GM18873 (cell line): ENCODE results near the gene EHBP1L1.

Experiments
- ATAC-seq: cut with Tn5 transposase; IDR thresholded peaks from one replicate; pipeline ENCODE4 v1.9.1; 2021; ENCODE audit warnings: mild to moderate bottlenecking, moderate library complexity, moderate number of reproducible peaks; ENCODE audit not compliant: unreplicated experiment, low FRiP score

EHBP1L1 gene

DNA sequence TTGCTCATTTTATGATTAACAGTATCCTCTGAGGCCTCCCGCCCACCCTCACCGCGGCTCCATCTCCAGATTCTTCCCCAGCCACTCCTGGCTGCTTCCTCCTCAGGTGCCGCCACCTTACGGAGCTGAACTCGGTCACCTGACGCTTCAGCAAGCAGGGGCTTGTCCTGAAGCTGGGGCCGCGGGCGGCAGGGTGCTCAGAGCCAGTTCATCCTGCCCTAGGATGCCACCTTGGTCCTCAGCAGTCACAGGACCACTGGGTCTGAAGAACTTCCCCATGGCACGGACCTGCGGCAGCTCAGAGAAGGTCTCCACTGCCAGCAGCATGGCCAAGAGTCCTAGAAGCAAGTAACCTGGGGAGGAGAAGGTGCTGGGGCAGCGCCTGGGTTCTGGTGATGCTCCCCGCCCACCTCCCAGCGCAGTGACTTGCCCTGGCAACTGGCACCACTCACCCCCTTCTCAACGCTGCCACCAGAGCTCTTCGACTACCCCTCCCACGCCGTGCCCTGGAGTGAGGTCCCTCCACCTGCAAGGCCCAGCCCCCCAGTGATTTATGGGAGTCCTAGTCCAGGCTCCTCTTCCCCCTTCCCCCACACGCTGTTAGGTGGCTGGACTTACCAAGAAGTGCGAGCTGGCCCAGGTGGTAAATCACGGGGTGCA, 17.1 kb downstream of the EHBP1L1 start:
- ATAC-seq, result no peak

GRCh38 chr11:65593518-65594414, 17.9 kb downstream of the EHBP1L1 start:
- ATAC-seq, result no peak

DNA sequence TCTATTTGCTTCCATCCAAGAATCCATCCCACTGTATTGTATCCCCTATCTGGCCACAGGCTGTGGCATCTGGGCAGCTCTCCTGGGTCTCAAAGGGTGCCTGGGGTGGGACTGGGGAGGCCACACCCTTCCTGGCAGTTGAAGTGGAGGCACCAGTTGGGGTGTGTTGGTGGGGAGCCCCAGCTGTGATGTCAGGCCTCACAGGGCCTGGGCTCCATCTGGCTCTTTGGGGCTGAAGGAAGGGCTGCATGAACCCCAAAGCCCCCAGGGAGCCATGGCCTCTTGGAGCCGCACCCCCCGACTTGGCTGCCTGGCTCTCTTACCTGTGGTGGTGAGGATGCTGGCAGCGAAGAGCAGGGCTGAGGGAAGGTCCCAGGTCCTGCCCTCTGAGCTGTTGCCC, 19.3 kb downstream of the EHBP1L1 start:
- ATAC-seq, result no peak

GRCh38 chr11:65595543-65596281, 19.9 kb downstream of the EHBP1L1 start, which contains the start of gene KCNK7:
Gene KCNK7, minus strand, starts transcription at chr11:65595800. Its CDS starts 28 bp downstream, at chr11:65595772.
- no peak for ATAC-seq

GRCh38 chr11:65596520-65596919, 20.7 kb downstream of the EHBP1L1 start:
- ATAC-seq, result no peak

GRCh38 chr11:65598258-65598699, 22.4 kb downstream of the EHBP1L1 start:
- ATAC-seq, result no peak

GRCh38 chr11:65599216-65599954, 23.5 kb downstream of the EHBP1L1 start:
- no peak for ATAC-seq

- ATAC-seq, result no peak
Observed at GRCh38 chr11:65599955-65600246, 24.0 kb downstream of the EHBP1L1 start.

GRCh38 chr11:65604258-65604657, 28.4 kb downstream of the EHBP1L1 start:
- ATAC-seq, result no peak

DNA sequence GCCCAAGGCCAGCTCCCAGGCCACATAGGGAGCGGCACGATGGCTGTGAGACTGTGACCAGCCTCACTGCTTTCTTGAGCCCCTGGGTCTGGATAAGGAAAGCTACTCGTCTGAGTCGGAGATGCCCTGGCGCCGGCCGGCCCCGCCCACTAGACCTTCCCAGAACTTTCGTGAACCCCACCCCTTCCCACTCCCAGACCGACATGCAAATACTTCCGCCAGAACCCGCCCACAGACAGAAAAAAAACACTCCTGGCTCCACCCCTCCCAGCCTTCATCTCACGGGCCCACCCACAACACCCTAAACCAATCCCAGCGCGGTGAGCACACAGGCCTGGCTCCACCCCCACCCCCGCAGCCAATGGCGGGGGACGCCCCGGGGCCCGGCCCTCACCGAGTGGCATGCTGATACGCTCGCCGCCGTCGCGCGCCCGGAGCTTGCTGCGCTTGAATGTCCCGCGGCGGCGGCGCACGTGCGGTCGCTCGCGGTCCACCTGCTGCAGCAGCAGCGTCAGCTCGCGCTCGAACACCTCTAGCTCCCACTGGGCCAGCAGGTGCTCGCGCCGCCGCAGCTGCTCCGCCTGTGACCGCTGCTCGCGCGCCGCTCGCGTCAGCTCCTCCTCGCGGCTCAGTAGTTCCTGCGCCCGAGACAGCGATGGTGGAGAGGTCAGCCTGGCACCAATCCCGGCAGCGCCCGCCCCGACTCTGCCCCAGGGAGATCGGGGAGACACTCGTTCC, 31.2 kb downstream of the EHBP1L1 start:
- ATAC-seq, result no peak

- ATAC-seq, result no peak
Observed at GRCh38 chr11:65607614-65608426, 32.0 kb downstream of the EHBP1L1 start.

- ATAC-seq, result no peak
Observed at GRCh38 chr11:65609229-65609628, 33.4 kb downstream of the EHBP1L1 start.

GRCh38 chr11:65609665-65610064, 33.8 kb downstream of the EHBP1L1 start:
- no peak for ATAC-seq

- ATAC-seq, result no peak
Observed at GRCh38 chr11:65610404-65610803, 34.6 kb downstream of the EHBP1L1 start.

DNA sequence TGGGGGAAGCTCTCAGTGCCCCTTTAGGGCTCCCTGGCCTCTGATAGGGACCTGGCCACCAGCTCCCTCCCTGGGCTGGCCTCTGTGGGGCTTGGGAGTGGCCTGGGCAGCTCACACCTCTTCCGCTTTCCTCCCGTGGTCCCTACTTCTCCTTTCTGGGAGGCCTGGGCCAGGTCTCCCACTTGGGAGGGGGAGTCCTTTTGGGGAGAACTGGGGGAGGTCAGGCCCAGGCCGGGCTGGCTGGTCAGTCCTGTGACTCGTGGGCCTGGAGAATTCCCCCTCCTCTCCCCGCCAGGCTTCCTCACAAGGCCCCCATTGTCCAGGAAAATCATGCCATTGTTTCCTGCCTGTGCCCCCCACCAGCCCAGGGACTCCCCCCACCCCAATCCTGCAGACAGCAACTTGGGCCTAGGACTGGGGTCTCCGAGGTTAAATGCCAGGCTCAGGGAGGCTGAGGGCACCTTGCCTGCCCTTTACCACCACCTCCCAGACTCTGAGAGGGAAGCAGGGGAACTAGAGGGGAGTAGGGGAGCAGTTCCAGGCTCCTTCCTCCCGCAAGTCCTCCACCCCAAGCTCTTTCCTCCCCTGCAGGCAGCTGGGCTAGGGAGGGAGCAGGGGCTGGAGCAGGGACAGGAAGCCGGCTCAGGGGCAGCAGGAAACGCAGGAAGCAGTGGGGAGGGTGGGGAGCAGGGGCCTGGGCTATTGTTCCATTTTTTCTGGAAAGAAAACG, 35.3 kb downstream of the EHBP1L1 start:
- no peak for ATAC-seq

GRCh38 chr11:65611758-65612603, 36.1 kb downstream of the EHBP1L1 start:
- ATAC-seq, result no peak

- ATAC-seq, result no peak
Observed at GRCh38 chr11:65612691-65613090, 36.8 kb downstream of the EHBP1L1 start.
